Ramos (cell line): ENCODE measurements around the gene ADAMTS3.

Source experiments
- in situ Hi-C: fragments of 300-500 bp; cut with MboI; formaldehyde crosslinking; loops from one replicate; pipeline ENCODE4 v1.14.3; 2022; ENCODE audit warnings: low sequenced_read_pairs; ENCODE audit not compliant: unreplicated experiment

ADAMTS3 gene

DNA sequence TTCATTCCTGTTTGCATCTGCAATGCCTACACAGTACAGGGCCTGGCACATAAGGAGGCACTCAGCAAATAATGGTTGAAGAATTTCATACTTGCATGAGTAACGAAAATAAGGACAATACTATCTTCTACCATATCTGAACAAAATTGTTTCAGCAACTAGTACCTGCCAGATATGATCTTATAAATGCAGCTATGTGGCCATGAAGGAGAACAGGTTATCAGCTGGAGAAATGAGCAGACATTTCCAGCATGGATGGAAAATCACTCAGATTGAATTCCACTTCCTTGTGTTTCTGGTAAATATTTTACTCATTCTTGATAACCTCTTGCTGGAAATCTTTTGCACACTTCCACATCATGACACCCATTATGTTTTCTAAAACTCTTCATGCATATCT is 204.0 kb downstream of the ADAMTS3 start:
- in situ Hi-C loops = no loop called here

DNA sequence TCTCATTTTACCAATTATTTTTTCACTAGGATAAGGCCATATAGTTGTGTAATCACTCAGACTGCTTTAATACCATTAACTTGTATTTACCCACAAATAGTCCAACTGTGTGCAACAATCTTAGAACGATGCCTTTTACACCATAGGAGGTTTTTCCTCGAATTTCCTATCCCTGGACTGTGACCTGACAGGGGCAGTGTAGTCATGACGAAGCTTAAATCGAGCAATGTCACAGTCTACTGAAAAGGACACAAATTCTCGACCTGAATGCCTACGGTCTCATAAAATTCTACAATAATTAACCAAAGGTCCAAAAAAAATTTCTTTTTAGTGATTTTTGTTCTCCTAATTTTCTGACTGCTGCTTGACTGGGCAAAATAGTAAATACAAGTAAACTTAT is 208.9 kb downstream of the ADAMTS3 start:
- in situ Hi-C loops = no loop called here

DNA sequence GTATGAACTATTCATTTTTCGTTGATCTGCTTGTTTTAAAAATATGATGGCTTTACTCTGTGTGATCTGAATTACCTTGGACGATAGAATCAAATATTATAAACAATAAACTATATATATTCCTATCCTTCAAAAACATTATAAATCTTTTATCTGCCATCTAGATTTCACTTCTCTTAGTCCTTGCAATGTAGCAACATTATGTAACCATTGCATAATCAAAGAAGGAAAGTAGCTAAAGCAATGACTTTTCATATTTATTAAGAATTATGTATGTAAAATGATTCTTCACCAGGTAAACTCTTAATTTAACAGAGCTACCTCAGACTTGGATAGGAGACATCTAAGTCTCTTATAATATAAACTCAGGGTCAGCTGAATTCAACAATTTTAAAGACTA is 210.5 kb downstream of the ADAMTS3 start:
- in situ Hi-C loops = no loop called here

DNA sequence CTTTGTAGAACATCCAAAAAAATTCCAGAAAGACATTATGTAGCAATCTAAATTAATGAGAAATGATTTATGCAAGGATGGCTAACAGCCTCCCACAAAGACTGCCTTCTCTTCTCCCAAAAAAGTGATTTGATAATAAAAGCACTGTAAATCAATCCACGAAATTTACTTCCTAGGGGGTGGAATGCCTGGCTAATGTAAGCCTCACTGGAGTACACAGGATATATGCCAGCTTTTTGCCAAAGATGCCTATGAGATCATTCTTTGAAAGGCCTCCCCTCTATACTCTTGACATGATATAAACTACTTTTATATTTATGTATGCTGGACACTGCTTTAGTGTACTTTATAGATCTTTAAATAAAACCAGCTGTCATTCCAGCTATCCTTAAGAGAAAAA is 211.1 kb downstream of the ADAMTS3 start:
- in situ Hi-C loops = no loop called here

DNA sequence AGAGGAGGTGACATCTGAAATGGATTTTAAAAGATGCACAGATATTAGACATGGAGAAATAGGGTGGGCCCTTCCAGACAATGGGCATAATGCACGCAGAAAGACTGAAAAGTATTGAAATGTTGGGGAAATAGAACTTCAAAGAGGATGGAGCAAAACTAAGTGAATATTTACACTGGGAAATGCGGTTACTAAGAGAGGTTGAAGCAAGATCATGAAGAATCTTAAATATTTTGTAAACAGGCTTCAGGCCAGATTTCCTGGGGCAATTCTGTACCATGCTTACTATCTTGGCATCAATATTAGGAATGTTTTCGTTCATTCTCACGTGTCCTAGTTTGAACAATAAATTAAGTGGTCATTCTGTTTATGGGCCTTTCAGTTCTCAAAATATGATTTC is 216.3 kb downstream of the ADAMTS3 start:
- in situ Hi-C loops = no loop called here

DNA sequence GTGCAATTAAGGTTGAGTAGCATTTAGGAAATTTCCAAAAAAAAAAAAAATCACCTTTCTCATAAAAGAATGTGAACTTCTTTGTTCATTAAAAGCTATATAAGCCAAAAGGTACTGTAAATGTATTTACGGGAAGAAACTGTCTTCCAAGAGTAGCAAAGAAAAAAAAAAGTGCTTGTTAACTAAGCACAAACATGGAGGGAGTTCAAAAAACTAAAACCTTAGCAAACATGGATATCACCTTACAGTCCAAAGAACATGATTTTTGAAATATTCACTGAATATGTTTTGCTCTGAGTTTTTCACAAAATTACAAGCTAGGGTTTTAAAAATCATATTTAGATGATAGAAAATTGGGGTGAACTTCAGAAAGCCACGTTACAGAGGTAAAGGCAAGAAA is 217.5 kb downstream of the ADAMTS3 start:
- in situ Hi-C loops = no loop called here

DNA sequence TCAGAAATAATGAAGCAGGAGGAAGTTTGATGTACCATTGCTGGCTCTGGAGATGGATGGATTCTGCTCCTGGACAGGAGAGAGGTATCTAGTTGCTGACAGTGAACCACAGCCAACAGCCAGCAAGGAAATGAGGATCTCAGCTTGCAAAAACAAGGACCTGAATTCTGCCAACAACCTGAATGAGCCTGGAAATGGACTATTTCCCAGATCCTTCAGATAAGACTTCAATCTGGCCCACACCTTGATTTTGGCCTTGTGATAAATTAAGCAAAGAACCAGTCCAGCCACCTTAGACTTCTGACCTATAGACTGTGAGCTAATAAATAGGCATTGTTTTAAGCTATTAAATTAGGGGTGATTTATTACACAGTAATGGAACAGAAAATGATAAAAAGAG is 220.3 kb downstream of the ADAMTS3 start:
- in situ Hi-C loops = no loop called here

DNA sequence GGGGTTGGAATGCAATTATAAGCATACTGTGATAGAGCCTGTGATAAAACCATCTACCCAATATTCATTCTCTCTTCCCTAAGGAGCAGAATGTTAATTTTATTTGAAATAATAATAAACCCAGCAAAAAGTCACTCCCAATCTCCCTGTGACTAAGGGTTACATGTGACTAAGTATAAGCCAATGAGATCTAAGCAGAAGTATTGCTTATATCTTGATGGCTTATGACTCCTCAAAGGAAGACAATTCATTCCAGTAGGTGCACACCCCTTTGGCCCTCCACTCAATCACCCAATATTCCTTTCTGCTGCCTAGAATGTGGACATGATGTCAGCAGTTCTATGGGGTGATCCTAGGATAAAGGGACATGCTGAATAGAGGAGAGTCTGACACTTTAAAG is 224.6 kb downstream of the ADAMTS3 start:
- in situ Hi-C loops = no loop called here

DNA sequence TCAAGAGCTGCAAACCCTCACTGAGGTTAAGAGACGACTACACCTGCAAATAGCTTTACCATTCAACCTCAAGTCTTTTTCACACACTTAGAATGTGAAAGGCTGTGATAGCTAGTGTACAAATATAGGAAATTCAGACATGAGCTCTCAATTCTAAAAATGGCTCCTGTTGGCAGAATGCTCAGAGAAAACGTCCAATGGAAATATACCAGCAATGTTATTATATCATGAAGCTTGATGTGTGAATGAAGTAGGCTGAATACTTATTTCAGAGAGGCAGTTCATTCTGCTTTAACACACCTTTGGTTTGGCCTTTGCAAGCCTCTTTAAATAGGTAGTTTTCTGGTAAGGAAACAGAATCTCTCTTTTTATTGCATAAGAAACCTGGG is 227.6 kb downstream of the ADAMTS3 start:
- in situ Hi-C loops = no loop called here

DNA sequence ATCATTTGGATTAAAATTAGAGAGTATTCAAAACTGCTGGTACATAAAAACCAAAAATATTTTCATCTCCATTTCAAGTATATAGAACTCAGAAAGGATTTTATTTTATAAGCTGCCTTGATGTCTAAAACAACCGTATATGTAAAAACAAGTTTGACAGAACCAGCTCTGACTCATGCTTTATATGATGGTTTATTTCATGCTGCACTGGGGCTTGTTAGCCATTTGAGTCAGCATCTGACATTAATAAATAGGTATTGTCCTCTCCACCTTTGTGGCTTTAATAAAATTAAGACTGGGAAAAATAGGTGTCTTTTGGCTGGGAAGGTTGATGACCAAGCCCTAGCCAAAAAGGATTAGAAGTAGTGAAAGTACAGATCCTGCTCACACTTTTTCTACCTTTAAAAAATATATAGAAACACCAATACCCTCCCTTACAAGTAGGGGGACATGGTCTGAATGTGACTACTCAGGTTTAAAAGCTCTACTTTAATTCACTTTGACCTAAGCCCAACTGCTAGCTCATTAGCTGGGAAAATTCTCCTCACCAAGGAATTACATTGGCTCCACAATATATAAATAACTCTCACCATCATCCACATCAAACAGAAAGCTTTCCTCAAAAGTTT is 228.1 kb downstream of the ADAMTS3 start:
- in situ Hi-C loops = no loop called here

DNA sequence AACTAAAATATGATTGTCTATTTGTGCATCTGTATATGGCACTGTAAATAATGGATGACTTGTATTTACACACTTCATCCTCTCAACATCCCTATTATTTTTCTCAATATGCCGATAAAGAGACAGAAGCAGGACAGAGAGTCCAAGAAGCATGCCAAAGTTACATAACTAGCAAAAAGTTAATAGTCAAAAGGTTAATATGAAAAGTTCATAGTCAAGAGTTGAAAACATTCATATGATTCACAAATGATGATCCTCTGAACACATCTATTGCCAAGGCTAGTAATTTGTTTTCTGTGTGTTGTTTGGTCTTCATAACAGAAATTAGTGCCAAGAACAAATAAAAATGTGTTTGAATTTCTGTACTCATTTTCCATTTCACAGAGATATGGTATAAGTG is 231.0 kb downstream of the ADAMTS3 start:
- in situ Hi-C loops = no loop called here

DNA sequence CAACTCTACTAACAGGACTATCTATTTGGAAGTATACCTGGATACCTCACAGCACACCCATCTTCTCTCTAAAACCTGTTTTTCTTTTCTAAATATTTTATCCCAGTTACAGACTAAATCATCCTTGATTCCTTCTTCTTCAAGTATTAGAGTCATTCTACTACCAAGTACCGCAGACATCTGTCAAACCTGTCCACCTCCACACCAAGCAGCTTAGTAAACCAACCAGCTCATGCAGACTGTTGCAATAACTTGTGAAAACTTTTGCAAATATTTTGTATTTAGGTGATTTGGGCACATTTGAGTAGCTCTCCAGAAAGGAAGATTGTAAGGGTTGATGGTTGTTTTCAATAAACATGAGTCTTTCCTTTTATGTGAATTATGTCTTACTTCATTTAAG is 238.6 kb downstream of the ADAMTS3 start:
- in situ Hi-C loops = no loop called here

DNA sequence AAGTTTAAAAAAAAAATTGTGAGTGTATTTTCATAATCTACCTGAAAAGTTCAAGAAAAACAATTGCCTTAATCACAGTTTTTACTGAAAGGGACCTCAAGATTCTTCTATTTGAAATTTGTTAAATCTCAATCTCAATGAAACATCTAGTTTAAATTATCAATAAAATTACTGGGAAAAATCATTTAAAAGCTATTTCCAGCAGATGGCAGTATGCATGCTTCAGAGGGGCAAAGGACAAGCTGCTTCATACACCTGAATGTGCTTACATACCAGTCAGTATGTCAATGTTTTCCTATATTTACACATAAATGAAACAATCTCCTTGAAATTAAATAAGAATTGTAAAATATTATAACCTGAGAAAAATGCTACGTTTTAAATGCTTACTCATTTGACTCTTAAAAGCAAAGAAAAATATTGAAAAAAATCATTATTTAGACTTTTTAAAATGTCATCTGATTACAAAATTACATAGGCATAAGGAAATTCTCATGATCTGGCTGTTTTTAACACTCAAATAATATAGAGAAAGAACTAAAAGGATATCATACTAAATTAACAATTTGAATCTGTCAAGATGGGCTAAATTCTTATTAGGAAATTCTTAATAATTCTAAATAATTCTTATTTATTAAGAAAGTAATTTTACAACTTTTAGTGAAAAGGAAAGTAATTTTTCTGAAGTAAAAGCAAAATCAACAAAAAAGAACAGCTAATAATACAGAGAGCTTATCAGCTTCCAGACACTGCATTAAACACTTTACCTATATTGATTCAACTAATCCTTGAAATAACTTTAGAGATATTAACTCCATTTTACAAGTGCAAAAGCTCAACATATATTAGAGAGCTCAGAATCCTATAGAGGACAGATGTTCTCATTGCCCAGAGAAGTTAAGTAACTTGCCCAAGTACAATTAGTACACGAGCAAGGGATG is 242.1 kb downstream of the ADAMTS3 start:
- in situ Hi-C loops = no loop called here

DNA sequence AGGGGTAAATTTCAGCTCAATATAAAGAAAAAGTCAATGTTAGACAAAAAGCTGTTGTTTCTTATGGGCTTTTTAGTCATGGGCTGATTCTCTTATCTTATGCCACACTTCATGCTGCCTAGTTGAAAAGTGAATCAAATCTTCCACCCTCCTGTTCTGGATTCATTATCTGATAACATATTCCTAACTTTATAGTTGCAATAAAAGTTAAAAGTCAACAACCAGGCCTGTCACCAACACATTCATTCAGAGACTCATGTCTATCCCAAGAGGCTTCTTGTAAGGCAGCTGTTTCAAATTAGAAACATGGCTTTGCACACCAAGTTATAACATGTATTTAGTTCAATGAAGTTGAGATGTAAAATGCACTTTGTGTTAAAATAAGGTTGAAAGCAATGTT is 243.8 kb downstream of the ADAMTS3 start:
- in situ Hi-C loops = no loop called here

DNA sequence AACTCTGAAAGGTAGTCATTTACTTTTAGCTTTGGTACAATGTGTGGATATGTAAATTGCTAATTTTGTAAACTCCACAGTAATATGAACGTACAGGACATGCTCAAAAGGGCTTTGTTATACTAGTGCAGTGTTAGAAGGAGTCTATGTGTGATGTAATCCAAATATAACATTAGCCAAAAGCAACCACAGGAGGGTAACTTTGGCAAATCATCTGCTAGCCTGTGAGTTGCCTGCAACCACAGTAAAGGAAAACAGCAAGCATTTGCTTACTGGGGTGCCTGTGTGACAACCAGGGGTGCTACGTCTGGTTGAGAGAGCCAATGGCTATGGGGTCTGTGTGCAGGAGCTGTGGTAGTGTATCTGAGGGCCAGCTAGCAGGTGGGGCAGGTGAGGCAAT is 245.8 kb downstream of the ADAMTS3 start:
- in situ Hi-C loops = no loop called here

DNA sequence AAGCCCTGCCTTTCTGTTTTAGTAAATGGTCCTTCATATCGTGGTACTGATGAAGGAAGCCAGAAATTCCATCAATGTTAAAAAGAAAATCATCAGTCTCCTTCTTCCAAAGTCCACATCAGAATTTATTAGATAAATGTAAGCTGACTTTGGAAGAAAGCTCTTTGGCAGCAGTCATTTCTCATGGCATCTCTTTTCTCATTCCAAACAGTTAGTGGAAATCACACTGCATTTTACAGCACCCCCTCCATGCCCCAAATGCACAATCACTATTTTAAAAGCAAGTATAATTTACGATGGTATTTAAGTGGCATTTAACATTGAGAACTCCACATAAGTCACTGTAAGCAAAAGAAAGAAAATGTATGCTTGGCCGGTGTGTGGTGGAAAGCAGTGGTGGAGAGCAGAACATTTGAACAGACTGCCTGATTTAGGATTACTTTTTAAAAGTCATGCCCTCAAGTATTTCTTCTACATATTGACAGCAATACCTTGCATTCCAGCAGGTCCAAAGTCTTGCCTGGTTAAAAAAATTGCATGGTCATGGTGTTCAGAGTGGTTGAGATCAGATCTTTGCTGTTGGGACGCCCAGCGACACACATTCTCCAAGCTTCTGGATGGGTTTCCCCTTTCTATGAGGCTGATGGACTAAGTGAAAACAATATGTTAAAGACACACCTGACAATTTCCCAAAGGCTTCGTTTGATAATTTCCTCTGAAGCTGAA is 248.6 kb downstream of the ADAMTS3 start:
- in situ Hi-C loops = no loop called here

DNA sequence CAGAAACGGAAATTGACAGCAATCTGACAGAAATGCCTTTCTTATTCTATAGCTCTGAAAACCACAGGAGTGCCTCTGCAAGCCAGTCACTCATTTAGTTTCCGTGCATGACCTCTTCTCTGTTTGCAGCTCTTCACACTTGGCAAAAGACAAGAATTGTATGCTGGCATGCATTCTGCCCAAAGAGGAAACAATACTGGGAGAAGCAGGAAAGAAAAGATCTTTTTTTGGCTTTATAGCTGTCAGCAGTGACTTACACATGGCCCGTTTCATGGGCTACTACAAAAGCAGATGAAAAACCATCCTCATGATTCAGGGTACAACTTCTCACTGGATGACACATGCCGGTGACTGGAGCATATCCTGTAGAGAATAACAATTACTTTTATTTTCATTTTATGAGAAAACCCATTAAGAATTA is 249.4 kb downstream of the ADAMTS3 start:
- in situ Hi-C loops = no loop called here

DNA sequence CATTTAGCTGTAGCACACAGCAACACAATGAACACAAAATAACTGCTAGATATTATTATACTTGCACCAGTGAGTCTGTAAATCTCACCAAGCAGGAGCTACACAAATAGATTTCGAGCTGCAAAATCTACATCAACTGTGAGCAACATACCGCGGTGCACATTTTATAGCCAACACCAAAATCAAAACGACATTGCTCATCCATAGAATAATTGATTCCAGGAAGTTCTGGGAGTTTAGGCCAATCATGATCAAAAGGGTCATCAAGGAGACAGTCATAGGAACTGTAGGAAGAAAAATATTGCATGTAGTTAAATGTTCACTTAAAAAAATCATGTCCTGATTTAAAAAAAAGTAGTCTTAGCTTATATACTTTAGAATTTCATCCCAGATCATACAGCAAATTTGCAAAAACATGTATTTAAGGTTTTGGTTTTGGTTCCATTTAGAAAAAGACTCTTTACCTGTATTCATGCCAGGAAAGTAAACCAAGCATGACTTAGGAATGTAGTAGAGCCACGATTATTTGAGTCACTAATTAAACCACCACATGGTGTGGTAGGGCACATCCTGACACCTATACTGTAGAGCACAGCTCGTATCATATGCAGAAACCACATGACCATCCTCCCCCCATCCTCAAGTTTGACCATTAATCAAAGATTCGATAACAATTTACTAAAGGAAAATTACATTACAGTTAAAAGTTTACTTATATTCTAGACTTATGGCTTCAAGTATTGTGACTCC is 250.4 kb downstream of the ADAMTS3 start:
- in situ Hi-C loops = no loop called here

DNA sequence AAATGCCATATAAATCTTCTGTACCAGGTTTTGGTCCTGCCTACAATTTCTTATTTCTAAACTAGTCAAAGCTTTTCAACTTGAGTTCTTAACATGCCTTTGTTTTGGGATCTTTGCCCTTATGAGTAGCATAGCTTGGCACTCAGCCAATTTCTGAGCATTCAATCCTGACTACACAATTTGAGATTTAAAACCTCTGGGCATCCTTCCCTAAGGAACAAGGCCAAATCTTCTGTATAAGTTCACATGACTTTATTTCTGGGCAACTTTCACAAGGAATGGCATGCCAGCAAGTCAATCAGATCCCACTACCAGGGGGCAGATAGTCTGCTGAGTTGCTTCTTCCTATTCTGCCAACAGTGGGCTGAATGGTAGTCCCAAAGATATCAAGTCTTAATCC is 254.2 kb downstream of the ADAMTS3 start:
- in situ Hi-C loops = no loop called here

DNA sequence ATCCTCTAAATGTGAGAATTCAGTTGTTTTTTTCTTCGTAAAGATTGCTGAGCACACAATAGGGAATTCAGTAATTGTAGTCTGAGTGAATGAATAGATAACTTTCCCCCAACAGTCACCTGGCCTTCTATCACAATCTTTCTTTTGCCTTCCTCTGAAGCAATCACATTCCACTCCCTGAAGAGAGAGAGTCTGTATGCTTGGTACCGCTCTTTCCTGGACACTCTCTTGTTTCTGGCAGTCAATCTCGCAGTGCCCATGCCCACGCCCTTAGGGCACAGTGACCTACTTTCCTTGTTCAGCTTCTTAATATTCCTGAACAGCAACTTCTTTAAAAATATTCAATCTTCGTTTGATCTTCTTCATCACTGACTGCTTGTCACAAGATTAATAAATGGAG is 255.9 kb downstream of the ADAMTS3 start:
- in situ Hi-C loops = no loop called here
